Hepatocyte (in vitro differentiated cells): ENCODE measurements around the gene CDK11B. TPM values are rescaled to one million over a fixed set of nuclear protein-coding genes. Genes with fewer than 3 reads are reported as not detected.
"Not testable (repeated sequence)": the region's sequence is repeated elsewhere in the genome, so short reads cannot be mapped to it uniquely, and the experiment has no call there.

Experiments
- DNase-seq: peaks from one replicate; pipeline ENCODE4 v3.0.0-alpha.2; 2016; ENCODE audit warnings: low spot score
- H2AFZ ChIP-seq: fragments of 200-600 bp; sonication (generic); 2 replicates; pipeline ENCODE4 v1.6.0; 2016; ENCODE audit warnings: antibody characterized with exemption, mild to moderate bottlenecking
- H3K27ac ChIP-seq: fragments of 200-600 bp; sonication (generic); 2 replicates; pipeline ENCODE4 v1.5.1; 2016; ENCODE audit warnings: mild to moderate bottlenecking
- H3K27me3 ChIP-seq: fragments of 200-600 bp; sonication (generic); 2 replicates; pipeline ENCODE4 v1.6.1; 2016
- H3K36me3 ChIP-seq: fragments of 200-600 bp; sonication (generic); replicated peaks from 2 replicates; pipeline ENCODE4 v1.5.1; 2016; ENCODE audit warnings: low read depth; ENCODE audit not compliant: insufficient read depth
- H3K4me1 ChIP-seq: fragments of 200-600 bp; sonication (generic); 2 replicates; pipeline ENCODE4 v1.5.1; 2016; ENCODE audit warnings: mild to moderate bottlenecking, moderate library complexity; ENCODE audit not compliant: insufficient read depth
- H3K4me2 ChIP-seq: fragments of 200-600 bp; sonication (generic); 2 replicates; pipeline ENCODE4 v1.6.0; 2016
- H3K4me3 ChIP-seq: fragments of 200-600 bp; sonication (generic); 2 replicates; pipeline ENCODE4 v1.5.1; 2016; ENCODE audit warnings: mild to moderate bottlenecking
- H3K79me2 ChIP-seq: fragments of 200-600 bp; sonication (generic); 2 replicates; pipeline ENCODE4 v1.6.0; 2017; ENCODE audit warnings: mild to moderate bottlenecking
- H3K9me2 ChIP-seq: fragments of 200-600 bp; sonication (generic); replicated peaks from 2 replicates; pipeline ENCODE4 v1.6.0; 2017; ENCODE audit warnings: mild to moderate bottlenecking; ENCODE audit not compliant: insufficient read depth
- H3K9me3 ChIP-seq: fragments of 200-600 bp; sonication (generic); 2 replicates; pipeline ENCODE4 v1.5.1; 2016; ENCODE audit warnings: low read depth, mild to moderate bottlenecking
- H4K20me1 ChIP-seq: fragments of 200-600 bp; sonication (generic); 2 replicates; pipeline ENCODE4 v1.6.0; 2016; ENCODE audit warnings: mild to moderate bottlenecking; ENCODE audit not compliant: insufficient read depth, poor library complexity, severe bottlenecking
- EZH2 ChIP-seq: fragments of 200-600 bp; sonication (generic); IDR thresholded peaks from 2 replicates; pipeline ENCODE4 v1.6.1; 2016; ENCODE audit warnings: antibody characterized with exemption, mild to moderate bottlenecking, borderline replicate concordance
- EZH2phosphoT487 ChIP-seq: fragments of 200-600 bp; sonication (generic); IDR thresholded peaks from one replicate; pipeline ENCODE4 v1.6.1; 2018; ENCODE audit warnings: antibody characterized with exemption, mild to moderate bottlenecking, low read depth, moderate library complexity; ENCODE audit not compliant: unreplicated experiment, severe bottlenecking
- WGBS: methylation state at CpG from one replicate; pipeline ENCODE4 v1.1.6; 2016; ENCODE audit warnings: low lambda C conversion rate; ENCODE audit errors: missing lambda C conversion rate; 5-methylcytosine and 5-hydroxymethylcytosine counted together
- polyA plus RNA-seq: library from polyadenylated mRNA; unstranded; fragments of >200 nt; fragmentation: Nextera tagmentation; extraction: Ambion mirVana; gene quantifications from 2 replicates; pipeline ENCODE4 v1.2.1, GENCODE V29; 2016
- total RNA-seq: library from RNA; depleted of rRNA; stranded (reverse); fragments of >200 nt; gene quantifications from 2 replicates; pipeline ENCODE4 v1.2.3, GENCODE V29; 2014
- TF ChIP-seq, protein P1 (sequence below): fragments of 200-600 bp; sonication (generic); IDR thresholded peaks from 2 replicates; pipeline ENCODE4 v1.5.1; 2016; ENCODE audit warnings: antibody characterized with exemption, mild to moderate bottlenecking; ENCODE audit not compliant: poor library complexity

The CDK11B gene
- total and polyA plus RNA-seq, 2 experiments from 2014 or later = 7.5 to 15.3 TPM

DNA sequence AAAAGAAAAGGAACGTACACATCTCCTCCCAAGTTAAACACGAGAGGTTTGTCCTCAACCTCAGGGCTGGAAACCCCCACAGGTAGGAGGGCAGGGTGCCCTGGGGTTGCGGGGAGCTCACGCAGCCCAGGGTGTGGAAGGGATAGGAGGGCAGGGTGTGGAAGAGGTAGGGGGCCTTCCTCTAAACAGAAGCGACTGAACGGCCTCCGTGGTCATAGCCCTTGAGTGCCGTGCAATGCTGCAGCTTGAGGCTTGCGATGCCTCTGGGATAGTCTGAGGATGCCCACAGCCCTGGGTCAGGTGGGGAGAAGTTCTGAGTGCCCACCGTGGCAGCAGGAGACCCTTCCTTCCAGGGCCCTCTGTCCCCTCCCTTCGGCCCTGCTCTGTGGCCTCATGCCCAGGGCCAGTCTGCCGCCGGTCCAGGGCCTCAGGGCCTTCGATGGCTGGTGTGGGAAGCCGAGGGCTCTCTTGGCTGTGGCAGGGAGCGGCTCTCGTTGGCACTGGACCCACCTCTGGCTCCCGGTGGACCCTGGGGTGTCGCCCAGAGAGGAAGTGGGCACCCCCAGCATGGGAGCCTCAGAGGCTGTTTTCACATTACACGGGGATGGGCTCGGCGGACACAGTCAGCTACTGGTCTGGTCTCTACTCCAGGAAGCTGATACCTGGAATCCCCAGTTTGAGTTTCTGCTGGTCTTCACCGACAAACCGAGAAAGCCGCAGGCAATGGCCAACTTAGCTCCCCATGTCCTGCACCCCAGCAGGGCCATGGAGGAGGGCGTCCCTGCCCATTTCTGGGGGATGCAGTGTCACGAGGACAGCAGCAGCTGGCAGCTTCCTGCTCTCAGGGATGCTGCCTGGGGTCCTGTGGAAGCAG is 6.4 kb upstream of the CDK11B start:
- Histone ChIP-seq H3K4me3 (no peak overlapping the region), H3K4me1 (peaks cover 8% of the 10 kb centered on the region), H3K79me2 (no peaks in the 10 kb centered on the region), H3K9me3 (no peaks in the 10 kb centered on the region), H3K36me3 (no peaks in the 10 kb centered on the region), H3K27ac (no peak overlapping the region), H3K4me2 (no peak overlapping the region), H3K9me2 (no peaks in the 10 kb centered on the region), H3K27me3 (no peaks in the 10 kb centered on the region), H2AFZ (no peak overlapping the region), H4K20me1 (no peaks in the 10 kb centered on the region)
- no peak for DNase-seq
- TF ChIP-seq, protein P1, sequence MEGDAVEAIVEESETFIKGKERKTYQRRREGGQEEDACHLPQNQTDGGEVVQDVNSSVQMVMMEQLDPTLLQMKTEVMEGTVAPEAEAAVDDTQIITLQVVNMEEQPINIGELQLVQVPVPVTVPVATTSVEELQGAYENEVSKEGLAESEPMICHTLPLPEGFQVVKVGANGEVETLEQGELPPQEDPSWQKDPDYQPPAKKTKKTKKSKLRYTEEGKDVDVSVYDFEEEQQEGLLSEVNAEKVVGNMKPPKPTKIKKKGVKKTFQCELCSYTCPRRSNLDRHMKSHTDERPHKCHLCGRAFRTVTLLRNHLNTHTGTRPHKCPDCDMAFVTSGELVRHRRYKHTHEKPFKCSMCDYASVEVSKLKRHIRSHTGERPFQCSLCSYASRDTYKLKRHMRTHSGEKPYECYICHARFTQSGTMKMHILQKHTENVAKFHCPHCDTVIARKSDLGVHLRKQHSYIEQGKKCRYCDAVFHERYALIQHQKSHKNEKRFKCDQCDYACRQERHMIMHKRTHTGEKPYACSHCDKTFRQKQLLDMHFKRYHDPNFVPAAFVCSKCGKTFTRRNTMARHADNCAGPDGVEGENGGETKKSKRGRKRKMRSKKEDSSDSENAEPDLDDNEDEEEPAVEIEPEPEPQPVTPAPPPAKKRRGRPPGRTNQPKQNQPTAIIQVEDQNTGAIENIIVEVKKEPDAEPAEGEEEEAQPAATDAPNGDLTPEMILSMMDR = no peak
- TF ChIP-seq EZH2 (no peak), EZH2phosphoT487 (no peak)
- 96% methylated on average over 27 of the region's 27 CpGs for WGBS

- not testable (repeated sequence) for H4K20me1 ChIP-seq, H3K27me3 ChIP-seq, H3K9me2 ChIP-seq, H2AFZ ChIP-seq, H3K4me1 ChIP-seq, H3K27ac ChIP-seq, DNase-seq, H3K4me3 ChIP-seq, H3K9me3 ChIP-seq, H3K36me3 ChIP-seq, H3K79me2 ChIP-seq, H3K4me2 ChIP-seq
- 74% methylated on average over 4 of the region's 11 CpGs for WGBS
Observed at GRCh38 chr1:1664318-1664717, 5.5 kb upstream of the CDK11B start.

DNA sequence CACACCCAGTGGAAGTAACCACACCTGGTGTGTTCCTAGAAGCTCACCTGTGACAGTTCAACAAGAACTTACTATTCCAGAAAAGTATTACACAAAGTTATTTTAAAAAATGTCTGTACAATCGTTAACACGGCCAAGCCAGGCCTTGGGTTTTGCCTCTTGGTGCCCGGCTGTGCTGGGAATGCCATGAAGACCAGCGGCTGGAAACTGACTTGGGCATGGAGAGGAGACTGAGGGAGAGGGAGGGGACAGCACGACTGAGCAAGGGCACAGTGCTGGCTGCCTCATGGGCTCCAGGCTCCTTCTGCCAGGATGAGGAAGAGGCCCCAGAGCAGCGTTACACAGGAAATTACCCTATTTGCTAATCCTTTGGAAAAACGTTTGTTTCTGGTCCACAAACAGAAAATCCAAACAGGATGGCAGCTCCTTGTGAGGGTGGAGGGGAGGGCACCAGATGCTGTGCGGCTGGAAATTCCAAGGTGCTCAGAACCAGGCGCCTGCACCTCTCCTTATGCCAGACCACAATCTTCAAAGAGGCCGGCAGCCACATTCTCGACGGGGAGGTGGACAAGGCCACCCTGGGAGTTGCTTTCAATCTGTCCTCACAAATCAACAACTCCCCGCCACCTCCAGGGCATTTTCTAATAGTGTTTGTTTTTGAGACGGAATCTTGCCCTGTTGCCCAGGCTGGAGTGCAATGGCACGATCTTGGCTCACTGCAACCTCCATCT is 4.2 kb upstream of the CDK11B start:
- Histone ChIP-seq H3K4me2 (peak overlapping the region; percentile 49), H3K27ac (peak overlapping the region; percentile 88)
- not testable (repeated sequence) for H2AFZ ChIP-seq, H3K27me3 ChIP-seq, H3K36me3 ChIP-seq, H3K4me1 ChIP-seq, H4K20me1 ChIP-seq, H3K9me2 ChIP-seq, DNase-seq, H3K79me2 ChIP-seq, H3K4me3 ChIP-seq, H3K9me3 ChIP-seq
- 76% methylated on average over 15 of the region's 15 CpGs for WGBS

- not testable (repeated sequence) for DNase-seq, H3K27me3 ChIP-seq, H3K79me2 ChIP-seq, H4K20me1 ChIP-seq, H3K36me3 ChIP-seq, H3K4me3 ChIP-seq, H3K9me2 ChIP-seq, H3K9me3 ChIP-seq, H2AFZ ChIP-seq, H3K4me1 ChIP-seq
- Histone ChIP-seq H3K4me2 (peak overlapping the region; percentile 49), H3K27ac (peak overlapping the region; percentile 88)
- 75% methylated on average over 9 of the region's 9 CpGs for WGBS
Observed at GRCh38 chr1:1662392-1662791, 3.6 kb upstream of the CDK11B start.

DNA sequence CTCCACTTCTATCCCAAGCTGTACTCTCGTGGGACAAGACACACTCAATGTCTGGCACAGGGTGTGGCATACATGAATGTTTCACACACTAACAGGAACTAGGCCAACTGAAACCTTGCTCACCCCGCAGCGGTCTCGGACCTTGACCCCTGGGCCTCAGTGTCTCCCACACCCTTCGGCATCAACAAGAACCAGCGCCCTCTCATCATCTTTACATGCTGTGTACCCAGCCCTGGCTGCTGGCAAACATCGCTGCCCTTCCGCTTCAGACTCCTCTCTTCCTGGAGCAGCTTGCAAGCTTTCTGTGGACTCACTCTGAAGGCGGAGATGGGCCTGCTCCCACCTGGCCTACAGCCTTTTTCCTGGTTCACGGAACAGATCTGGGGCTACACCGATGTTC is 10.5 kb downstream of the CDK11B start:
- 91% methylated on average over 11 of the region's 11 CpGs for WGBS
- not testable (repeated sequence) for H3K36me3 ChIP-seq, H3K79me2 ChIP-seq, H3K9me3 ChIP-seq, H3K4me2 ChIP-seq, H4K20me1 ChIP-seq, H3K27ac ChIP-seq, DNase-seq, H3K4me3 ChIP-seq, H2AFZ ChIP-seq, H3K4me1 ChIP-seq, H3K9me2 ChIP-seq, H3K27me3 ChIP-seq

DNA sequence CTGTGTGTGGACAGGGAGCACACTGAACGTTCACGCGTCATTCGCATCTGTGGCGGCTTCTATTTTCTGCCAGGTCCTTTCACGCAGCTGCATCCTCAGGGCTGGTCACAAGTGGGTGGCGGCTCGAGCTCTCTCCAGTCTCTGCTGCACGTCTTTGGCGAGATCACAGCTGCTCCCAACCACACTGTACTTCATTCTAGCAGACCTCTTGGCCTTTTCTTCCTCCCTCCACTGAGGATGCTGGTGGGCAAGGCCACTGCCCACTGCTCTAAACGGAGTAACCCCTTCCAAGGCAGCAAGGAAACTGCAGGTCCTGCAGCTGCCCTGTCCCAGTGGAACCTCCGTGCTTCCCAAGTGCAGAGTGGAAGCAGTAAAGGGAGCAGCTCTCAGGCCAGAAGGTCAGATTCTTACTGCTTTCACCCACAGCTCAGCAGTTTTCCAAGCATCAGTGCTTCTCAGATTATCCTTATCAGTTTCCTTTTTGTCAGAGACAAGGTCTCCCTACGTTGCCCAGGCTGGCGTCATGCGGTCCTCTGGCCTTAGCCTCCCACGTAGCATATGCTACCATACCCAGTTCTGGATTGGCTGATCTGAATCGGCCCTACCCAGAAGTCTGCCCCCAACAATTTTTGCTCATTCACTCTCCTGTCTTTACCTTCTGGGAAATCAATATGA is 11.1 kb downstream of the CDK11B start:
- DNase-seq, H3K79me2 ChIP-seq, H4K20me1 ChIP-seq, H3K9me2 ChIP-seq, H2AFZ ChIP-seq, H3K36me3 ChIP-seq, H3K4me1 ChIP-seq, H3K9me3 ChIP-seq, H3K27ac ChIP-seq, H3K4me2 ChIP-seq, H3K4me3 ChIP-seq, H3K27me3 ChIP-seq: not testable (repeated sequence)
- WGBS = 97% methylated on average over 17 of the region's 17 CpGs

DNA sequence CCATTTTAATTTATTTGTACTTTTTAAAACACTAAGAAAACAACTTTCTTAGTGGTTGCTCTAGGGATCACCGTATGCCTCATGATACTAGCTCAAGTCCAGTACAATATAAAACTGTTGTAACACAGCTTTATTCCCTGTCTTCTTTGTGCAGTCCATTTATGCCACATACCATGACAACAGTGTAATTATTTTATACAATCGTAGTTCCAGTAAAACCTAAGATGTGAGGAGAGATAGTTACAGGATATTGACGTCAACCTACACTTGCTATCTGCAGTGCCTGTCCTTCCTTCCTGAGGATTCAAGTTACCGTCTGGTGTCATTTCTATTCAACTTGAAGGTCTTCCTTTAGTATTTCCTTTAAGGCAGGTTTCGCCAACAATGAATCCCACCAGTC is 12.5 kb downstream of the CDK11B start:
- H3K4me1 ChIP-seq, H4K20me1 ChIP-seq, H3K9me2 ChIP-seq, H3K27ac ChIP-seq, H3K36me3 ChIP-seq, H2AFZ ChIP-seq, H3K4me2 ChIP-seq, H3K4me3 ChIP-seq, H3K79me2 ChIP-seq, H3K9me3 ChIP-seq, DNase-seq, H3K27me3 ChIP-seq: not testable (repeated sequence)
- 86% methylated on average over 5 of the region's 5 CpGs for WGBS
